Bronchial epithelial cell (primary cell): ENCODE results near the gene KAZN. TPM values are rescaled to one million over a fixed set of nuclear protein-coding genes. Genes with fewer than 3 reads are reported as not detected.

Experiments used
- DNase-seq: peaks from one replicate; pipeline ENCODE4 v3.0.0-alpha.2; 2010; ENCODE audit warnings: low read depth
- FAIRE-seq: peaks from 2 replicates; lab custom pipeline; 2011; peaks lifted over from hg19 to GRCh38; lab: Jason Lieb, UNC
- H3K27me3 ChIP-seq: 2 replicates; pipeline ENCODE4 v1.5.1; 2011; ENCODE audit warnings: low read length; ENCODE audit not compliant: control insufficient read depth, insufficient read depth
- H3K36me3 ChIP-seq: 2 replicates; pipeline ENCODE4 v1.5.1; 2011; ENCODE audit warnings: low read length; ENCODE audit not compliant: control insufficient read depth, insufficient read depth
- H3K4me3 ChIP-seq: 2 replicates; pipeline ENCODE4 v1.5.1; 2011; ENCODE audit warnings: mild to moderate bottlenecking, low read depth, low read length, control low read depth
- total RNA-seq: library from RNA; depleted of rRNA; stranded (reverse); fragments of >200 nt; gene quantifications from 2 replicates; pipeline ENCODE4 v1.2.1, GENCODE V29; 2014
- TF ChIP-seq, protein P1 (sequence below): IDR thresholded peaks from 2 replicates; pipeline ENCODE4 v1.5.1; 2011; ENCODE audit warnings: mild to moderate bottlenecking, moderate library complexity, low read length, control low read depth, inconsistent platforms; ENCODE audit not compliant: insufficient read depth, severe bottlenecking

KAZN gene
- total RNA-seq, 1 donor from 2014 or later, result 4.7 TPM

DNA sequence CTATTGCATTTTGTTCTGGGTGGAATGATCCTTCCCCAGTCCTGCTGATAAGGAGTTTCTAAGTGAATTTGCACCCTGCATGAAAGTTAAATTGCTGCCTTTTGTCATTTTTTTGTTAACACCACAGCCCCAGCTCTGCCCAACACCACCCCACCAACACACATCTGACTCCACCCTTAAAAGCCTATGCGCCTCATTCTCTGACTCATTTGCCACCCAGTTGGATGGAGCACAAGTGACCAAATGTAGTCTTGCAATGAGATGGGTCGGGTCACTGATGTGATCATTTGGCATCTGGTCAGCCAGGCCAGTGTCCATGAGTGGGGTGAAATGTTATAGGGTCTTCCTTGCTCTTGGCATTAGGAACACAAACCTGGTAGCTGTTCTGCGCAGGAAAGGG is 256.8 kb downstream of the KAZN start:
- no peaks in the 10 kb centered on the region for H3K27me3 ChIP-seq
- FAIRE-seq, result peak; percentile 23
- no peaks in the 10 kb centered on the region for H3K36me3 ChIP-seq

DNA sequence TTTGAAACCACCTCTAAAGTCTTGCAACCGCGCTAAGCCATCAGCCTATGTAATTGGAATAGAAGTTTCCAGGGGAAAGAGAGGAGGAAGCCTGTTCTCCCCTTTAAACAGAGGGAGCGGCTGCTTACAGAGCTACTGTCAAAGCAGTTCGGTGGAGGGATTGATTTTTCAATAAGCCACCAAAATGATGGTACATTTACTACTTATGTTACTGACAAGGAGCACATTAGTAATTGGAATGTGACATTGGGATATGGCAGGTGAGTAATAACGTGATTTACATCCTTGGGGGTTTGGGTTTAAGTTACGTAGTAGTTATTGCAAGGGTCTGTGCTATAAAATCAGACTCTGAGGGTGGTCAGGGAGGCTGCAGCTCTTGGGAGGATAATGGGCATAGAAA is 257.3 kb downstream of the KAZN start:
- Histone ChIP-seq H3K36me3 (no peaks in the 10 kb centered on the region), H3K4me3 (no peak overlapping the region), H3K27me3 (no peaks in the 10 kb centered on the region)
- TF ChIP-seq, protein P1, sequence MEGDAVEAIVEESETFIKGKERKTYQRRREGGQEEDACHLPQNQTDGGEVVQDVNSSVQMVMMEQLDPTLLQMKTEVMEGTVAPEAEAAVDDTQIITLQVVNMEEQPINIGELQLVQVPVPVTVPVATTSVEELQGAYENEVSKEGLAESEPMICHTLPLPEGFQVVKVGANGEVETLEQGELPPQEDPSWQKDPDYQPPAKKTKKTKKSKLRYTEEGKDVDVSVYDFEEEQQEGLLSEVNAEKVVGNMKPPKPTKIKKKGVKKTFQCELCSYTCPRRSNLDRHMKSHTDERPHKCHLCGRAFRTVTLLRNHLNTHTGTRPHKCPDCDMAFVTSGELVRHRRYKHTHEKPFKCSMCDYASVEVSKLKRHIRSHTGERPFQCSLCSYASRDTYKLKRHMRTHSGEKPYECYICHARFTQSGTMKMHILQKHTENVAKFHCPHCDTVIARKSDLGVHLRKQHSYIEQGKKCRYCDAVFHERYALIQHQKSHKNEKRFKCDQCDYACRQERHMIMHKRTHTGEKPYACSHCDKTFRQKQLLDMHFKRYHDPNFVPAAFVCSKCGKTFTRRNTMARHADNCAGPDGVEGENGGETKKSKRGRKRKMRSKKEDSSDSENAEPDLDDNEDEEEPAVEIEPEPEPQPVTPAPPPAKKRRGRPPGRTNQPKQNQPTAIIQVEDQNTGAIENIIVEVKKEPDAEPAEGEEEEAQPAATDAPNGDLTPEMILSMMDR, result no peak
- DNase-seq (no peak), FAIRE-seq (no peak)

More for the DNA sequence above, 256.8 kb downstream of the KAZN start:
- TF ChIP-seq, protein P1, result no peak
- H3K4me3 ChIP-seq, result no peak overlapping the region
- no peak for DNase-seq

DNA sequence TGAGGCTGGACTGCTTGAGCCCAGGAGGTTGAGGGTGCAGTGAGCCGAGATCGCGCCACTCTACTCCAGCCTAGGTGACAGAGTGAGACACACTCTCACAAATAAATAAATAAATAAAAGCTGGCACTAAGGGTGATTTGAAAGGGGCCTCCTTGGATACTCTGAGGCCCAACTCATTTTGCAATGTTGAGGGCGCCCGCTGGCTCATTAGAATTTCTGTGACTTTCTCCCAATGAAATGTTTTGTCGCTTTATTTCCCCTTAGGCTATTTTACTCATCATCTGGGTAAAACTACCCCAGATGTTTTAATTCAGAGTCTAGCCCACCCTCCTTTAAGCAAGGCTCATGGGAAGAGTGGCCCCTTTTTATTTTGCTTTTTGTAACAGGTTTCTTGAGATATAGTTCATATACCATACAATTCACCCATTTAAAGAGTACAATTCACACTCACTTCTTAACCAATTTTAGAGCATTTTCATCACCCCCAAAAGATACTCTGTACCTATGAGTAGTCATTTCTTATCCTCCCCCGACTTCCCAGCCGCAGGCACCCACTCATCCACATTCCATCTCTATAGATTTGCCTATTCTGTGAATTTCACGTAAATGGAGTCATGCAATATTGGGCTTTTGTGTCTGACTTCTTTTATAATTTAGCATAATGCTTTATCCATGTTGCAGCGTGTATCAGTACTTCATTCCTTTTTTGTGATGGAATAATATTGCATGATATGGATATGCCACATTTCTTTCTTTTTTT is 259.1 kb downstream of the KAZN start:
- TF ChIP-seq, protein P1, result no peak
- H3K4me3 ChIP-seq, result no peak overlapping the region
- FAIRE-seq, result no peak
- DNase-seq, result no peak
- no peaks in the 10 kb centered on the region for H3K36me3 ChIP-seq
- H3K27me3 ChIP-seq, result no peaks in the 10 kb centered on the region

DNA sequence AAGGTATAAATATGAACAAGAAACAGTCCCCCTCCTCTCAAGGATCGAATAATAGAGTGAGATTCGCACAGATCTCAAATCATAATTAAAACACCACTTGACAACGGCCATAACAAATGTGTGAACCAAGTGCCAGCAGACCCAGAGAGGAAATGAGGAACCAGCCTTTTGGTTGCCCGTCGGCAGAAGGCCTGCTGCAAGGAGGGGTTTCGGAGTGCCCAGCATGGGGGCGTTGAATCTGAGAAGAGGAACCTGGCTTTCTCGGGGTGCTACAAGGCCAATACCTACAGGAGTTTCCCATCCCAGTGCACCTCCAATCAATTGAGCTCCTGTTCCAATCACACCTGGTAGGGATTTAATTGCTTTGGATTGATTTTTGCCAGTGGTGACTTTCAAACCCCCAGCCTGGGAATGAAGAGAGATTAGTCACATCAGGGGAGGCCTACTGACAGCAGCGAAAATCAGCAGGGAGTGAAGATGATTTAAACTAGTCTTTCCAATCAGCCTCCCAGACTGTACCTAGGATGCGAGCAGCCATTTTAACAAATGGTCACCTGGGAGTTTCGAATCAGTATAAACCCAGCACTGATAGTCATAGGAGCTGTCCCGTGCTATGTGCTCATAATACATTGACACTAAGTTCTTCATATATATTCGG is 263.8 kb downstream of the KAZN start:
- H3K4me3 ChIP-seq, result no peak overlapping the region
- no peaks in the 10 kb centered on the region for H3K27me3 ChIP-seq
- H3K36me3 ChIP-seq, result no peaks in the 10 kb centered on the region
- DNase-seq (no peak), FAIRE-seq (no peak)
- TF ChIP-seq, protein P1, result no peak

DNA sequence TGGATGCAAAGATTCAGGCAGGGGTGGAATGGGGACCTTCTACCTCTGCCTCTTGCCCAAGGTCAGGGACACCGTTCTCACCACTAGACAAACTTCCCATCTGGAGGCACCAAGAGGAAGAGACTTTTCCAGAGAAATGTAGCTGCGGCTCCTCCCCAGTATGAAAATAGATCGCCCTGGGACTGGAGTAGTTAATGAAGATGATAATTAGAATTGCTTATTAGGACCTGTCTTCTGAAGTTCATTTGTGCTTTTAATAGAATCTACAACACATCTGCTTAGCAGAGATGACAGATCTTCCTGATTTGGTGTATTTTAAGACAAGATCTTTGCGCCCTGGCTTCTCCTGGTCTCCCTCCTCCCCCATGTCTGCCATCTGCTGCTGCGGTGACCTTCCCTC is 266.6 kb downstream of the KAZN start:
- DNase-seq, result no peak
- H3K27me3 ChIP-seq, result no peaks in the 10 kb centered on the region
- no peak for FAIRE-seq
- no peaks in the 10 kb centered on the region for H3K36me3 ChIP-seq
- no peak overlapping the region for H3K4me3 ChIP-seq
- TF ChIP-seq, protein P1, result no peak
